Measurements from ENCODE around the gene BNIP1. TPM values are rescaled to one million over a fixed set of nuclear protein-coding genes. Genes with fewer than 3 reads are reported as not detected.
"Not testable (repeated sequence)": the region's sequence is repeated elsewhere in the genome, so short reads cannot be mapped to it uniquely, and the experiment has no call there.

Gene BNIP1
- 12.3 TPM for total RNA-seq

GRCh38 chr5:173144200-173145176 lies at the start of gene BNIP1:
BNIP1 (plus strand) TSS chr5:173144531; CDS start chr5:173144546, 15 bp downstream.
- DNase-seq (ENCODE audit: low spot score): peak; percentile 95

GRCh38 chr5:173098787-173099186 lies 45.5 kb upstream of the BNIP1 start:
- no peak for DNase-seq (ENCODE audit: low spot score)

- no peak for DNase-seq (ENCODE audit: low spot score)
Measured at GRCh38 chr5:173099461-173099860, 44.9 kb upstream of the BNIP1 start.

- DNase-seq (ENCODE audit: low spot score): no peak
Measured at GRCh38 chr5:173101245-173101644, 43.1 kb upstream of the BNIP1 start.

DNA sequence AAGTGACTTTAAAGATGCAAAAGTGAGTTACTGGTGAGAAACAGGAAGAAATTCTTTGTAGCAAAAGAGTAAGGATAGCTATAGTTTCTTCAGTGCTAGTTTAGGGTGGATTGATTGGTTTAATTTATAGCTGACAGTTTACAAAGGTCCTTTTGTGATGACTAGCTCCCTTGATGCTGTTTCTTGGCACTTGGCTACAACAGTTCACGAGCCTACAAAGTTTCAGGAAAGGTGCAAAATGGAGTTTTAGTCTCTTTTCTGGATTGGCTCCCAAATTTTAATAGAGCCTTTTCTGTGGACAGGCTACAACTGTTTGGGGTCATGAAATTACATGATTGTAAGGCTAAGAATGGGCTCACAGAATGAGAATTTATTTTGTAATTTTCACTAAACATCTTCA lies 40.9 kb upstream of the BNIP1 start:
- DNase-seq (ENCODE audit: low spot score): no peak

GRCh38 chr5:173108914-173109313 lies 35.4 kb upstream of the BNIP1 start:
- DNase-seq (ENCODE audit: low spot score): no peak

DNA sequence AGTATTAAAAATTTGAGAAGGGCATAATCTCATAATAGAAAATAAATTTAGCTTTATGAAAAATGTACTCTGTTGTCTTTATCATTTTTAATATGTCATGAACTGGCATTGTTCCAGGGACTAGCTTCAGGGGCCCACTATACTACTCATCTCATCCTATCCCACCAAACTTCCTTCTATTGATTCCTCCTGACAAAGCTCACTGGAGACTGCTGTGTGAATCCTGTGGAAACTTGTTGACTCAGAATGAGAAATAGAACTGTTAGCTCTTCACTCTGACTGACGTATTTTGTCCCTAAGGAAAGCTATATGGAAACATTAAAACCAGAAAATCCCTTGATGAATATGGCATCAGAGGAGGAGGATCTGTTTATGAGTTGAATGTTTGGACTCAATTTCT lies 29.8 kb upstream of the BNIP1 start:
- no peak for DNase-seq (ENCODE audit: low spot score)

DNA sequence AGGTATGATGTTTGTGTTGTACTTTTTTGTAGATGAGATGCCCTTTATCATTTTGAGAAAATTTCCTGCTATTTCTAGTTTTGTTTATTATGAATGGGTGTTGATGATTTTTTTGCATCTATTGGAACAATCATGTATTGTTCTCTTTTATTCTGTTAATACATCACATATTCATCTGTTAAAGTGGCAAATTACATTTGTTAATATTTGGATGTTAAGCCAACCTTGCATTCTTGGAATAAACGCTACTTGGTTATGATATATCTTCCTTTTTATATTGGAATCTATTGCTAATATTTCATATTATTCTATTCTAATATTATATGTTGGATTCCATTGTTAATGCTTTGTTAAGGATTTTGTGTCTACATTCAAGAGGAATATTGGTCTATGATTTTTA lies 24.6 kb upstream of the BNIP1 start:
- no peak for DNase-seq (ENCODE audit: low spot score)

DNA sequence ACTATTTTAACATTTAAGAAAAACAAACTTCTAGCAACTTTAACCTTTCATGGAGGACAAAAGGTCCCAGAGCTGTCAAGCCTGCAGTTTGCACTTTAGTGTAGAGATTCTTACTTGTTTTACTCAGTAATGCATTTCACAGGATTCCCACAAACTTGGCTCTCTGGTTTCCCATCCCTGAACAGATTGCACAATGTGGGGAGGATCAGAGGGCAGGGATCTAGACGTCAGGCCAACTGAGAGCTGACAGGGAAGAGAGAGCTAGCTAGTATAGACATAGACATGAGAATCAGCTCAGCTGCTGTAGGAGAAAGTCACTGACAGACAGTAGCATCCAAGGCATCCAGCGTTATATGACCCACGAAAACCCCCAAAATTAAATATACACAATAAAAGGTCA lies 20.9 kb upstream of the BNIP1 start:
- no peak for DNase-seq (ENCODE audit: low spot score)

DNA sequence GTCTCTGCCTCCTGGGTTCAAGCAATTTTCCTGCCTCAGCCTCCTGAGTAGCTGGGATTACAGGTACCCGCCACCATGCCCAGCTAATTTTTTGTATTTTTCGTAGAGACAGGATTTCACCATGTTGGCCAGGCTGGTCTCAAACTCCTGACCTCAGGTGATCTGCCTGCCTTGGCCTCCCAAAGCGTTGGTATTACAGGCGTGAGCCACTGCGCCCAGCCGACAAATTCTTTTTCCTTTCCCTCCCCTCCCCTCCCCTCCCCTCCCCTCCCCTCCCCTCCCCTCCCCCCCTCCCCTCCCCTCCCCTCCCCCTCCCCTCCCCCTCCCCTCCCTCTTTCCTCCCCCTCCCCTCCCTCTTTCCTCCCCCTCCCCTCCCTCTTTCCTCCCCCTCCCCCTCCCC lies 12.2 kb upstream of the BNIP1 start:
- not testable (repeated sequence) for DNase-seq (ENCODE audit: low spot score)

DNA sequence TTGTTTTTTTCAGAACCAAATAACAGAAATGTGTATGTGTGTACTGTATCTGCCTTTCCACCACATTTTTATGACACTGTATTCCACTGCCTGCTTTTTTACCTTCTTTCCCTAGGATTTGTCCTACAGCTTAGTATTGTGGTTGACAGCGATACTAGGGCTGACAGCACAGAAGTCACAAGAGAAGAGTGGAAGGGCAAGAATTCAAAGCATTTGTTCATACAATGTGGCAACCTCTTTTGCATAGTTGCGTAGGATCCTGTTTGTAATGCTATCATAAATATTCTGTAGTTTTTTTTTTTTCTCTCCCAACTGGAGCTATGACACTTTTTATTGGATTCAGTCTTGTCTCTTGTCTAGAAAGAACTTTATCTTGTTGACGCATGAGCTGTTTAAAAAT lies 5.6 kb upstream of the BNIP1 start:
- no peak for DNase-seq (ENCODE audit: low spot score)

DNA sequence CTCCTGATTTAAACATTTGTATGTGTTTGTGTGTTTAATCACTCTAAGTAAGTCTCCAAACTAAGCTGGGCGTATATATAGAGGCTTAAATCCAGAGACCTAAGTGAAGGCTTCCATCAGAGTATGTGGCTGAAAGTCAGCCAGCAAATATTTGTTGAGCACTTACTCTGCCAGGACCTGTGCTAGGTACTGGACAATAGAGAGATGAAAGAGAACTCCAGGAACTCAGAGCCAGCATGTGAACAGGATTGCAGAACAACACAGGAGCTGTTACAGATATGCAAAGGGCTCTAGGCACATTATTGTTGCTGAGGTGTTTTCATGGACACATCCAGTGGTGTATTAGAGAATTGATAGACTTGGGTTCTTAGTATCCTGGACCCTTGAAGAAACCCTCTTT lies 4.7 kb upstream of the BNIP1 start:
- DNase-seq (ENCODE audit: low spot score): no peak

- DNase-seq (ENCODE audit: low spot score): no peak
Measured at GRCh38 chr5:173140769-173141168, 3.6 kb upstream of the BNIP1 start.

DNA sequence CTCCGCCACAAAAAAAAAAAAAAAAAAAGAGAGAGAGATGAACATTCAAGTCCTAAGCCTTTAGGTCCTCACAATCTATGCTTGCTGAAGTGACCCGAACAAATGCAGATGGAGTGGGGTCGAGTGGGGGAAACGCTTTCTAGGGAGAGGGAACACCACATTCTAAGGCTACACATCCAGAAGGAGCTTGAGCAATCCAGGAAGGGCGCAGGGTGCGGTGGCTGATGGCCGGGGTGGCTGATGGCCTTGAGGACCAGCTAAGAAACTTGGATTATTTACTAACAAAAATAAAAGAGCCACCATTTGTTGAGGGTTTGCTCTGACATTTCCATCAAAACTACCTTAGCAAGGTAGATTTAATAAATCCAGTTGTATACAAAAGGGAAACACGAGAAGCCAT lies 764 bp upstream of the BNIP1 start:
- no peak for DNase-seq (ENCODE audit: low spot score)

DNA sequence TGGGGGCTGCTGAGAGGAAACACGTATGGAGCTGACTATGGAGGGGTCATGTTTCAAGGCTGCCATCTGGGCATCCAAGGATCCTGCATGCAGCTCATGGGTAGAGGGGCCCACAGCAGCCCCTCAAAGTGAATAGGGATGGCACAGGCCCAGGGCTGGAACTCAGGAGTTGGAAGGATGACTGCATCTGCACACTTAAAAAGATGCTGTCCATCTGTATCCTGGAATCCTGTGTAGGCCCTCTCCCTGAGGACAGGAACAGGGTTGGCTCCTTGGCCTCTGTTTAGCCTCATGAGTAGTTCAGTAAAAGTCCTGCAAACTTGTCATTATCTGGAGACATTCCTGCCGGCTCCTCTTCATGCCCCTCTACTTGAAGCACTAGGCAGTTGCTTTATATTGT lies 4.0 kb downstream of the BNIP1 start:
- no peak for DNase-seq (ENCODE audit: low spot score)

DNA sequence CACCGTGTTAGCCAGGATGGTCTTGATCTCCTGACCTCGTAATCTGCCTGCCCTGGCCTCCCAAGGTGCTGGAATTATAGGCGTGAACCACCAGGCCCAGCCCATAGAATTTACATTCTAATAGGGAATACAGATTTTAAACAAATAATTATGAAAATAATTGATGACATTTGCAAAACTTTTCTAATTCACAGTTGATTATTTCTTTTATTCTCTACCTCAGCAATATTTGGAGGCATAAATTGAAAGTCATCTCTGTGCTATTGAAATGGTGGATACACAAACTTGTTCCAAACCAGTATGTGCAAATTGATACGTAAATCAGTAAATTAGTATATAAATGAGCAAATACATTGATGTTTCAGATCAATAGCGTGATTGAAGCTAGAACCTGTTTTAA lies 8.2 kb downstream of the BNIP1 start:
- DNase-seq (ENCODE audit: low spot score): no peak

DNA sequence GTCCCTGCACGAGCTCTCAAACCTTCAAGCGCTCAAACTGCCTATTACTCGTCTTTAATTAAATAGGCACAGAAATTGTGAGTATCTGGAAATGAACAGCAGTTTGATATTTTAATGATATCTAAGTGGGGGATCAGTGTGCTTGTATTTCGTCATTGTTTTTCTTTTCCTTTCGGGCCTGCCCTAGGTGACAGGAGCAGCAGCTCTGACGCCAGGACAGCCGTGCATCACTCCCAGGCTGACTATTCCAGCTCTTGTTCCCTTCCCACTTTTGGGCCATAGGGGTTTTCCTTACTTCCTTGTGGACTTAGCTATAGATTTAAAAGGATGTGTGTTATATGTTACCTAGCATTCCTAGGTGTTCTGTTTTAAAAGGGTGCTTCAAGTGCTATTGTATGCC lies 9.5 kb downstream of the BNIP1 start:
- no peak for DNase-seq (ENCODE audit: low spot score)

- not testable (repeated sequence) for DNase-seq (ENCODE audit: low spot score)
Measured at GRCh38 chr5:173154619-173155018, 10.3 kb downstream of the BNIP1 start.

GRCh38 chr5:173155912-173156311 lies 11.6 kb downstream of the BNIP1 start:
- DNase-seq (ENCODE audit: low spot score): no peak

DNA sequence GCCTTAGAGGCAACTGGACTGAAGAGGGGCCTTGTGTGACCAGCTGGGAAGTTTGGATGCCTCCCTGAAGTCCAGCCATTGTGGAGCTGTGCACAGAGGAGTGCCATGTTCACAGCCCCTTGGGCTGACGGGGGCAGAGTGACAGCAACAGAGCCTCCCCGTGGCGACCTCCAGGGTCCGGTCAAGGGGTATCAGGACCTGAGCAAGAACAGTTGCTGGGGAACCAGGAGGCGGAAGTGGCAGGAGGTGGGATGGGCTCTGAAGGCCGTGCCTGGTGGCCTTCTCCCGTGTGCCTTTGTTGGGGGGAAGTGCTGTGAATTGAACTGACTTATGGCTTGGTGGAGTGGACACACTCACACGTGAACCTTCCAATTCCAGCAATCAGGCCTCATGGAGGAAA lies 14.0 kb downstream of the BNIP1 start:
- DNase-seq (ENCODE audit: low spot score): no peak

DNA sequence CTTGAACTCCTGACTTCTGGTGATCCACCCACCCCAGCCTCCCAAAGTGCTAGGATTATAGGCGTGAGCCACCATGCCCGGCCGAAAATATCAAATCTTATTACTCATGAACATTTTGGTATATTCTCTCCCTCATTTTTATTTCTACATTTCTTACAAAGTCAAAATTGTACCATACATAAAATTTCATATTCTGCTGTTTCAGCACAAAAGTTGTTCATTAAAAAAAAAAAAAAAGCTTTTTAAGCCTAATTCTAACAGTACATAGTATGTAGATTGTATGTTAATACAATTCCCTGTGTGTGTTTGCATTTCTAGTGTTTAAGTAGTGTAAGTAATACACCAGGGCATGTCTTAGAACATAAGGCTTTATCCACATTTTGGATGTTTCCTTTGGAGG lies 14.9 kb downstream of the BNIP1 start:
- no peak for DNase-seq (ENCODE audit: low spot score)

- no peak for DNase-seq (ENCODE audit: low spot score)
Measured at GRCh38 chr5:173161148-173161547, 16.8 kb downstream of the BNIP1 start.

GRCh38 chr5:173163219-173163618 lies 18.9 kb downstream of the BNIP1 start:
- DNase-seq (ENCODE audit: low spot score): no peak

Data from ureter (tissue), 1 donor.